Smooth muscle cell (in vitro differentiated cells): ENCODE measurements around the gene DOCK11. TPM values are rescaled to one million over a fixed set of nuclear protein-coding genes. Genes with fewer than 3 reads are reported as not detected.

ENCODE experiments used
- DNase-seq: peaks from one replicate; lab custom pipeline; 2025; ENCODE audit not compliant: unreplicated experiment; lab: John Stamatoyannopoulos, UW
- H2AFZ ChIP-seq: fragments of 200-600 bp; sonication (generic); 2 replicates; pipeline ENCODE4 v1.6.0; 2016; ENCODE audit warnings: antibody characterized with exemption, low read depth, mild to moderate bottlenecking
- H3F3A ChIP-seq: fragments of 200-600 bp; sonication (generic); 2 replicates; pipeline ENCODE4 v1.6.0; 2017; ENCODE audit warnings: antibody characterized with exemption, low read depth
- H3K27ac ChIP-seq: fragments of 200-600 bp; sonication (generic); 2 replicates; pipeline ENCODE4 v1.5.1; 2016; ENCODE audit warnings: low read depth, mild to moderate bottlenecking
- H3K27me3 ChIP-seq: fragments of 200-600 bp; sonication (generic); 2 replicates; pipeline ENCODE4 v1.6.1; 2016; ENCODE audit warnings: low read depth, mild to moderate bottlenecking
- H3K36me3 ChIP-seq: fragments of 200-600 bp; sonication (generic); 2 replicates; pipeline ENCODE4 v1.5.1; 2016; ENCODE audit warnings: low read depth
- H3K4me1 ChIP-seq: fragments of 200-600 bp; sonication (generic); 2 replicates; pipeline ENCODE4 v1.5.1; 2016; ENCODE audit warnings: low read depth
- H3K4me2 ChIP-seq: fragments of 200-600 bp; sonication (generic); 2 replicates; pipeline ENCODE4 v1.6.0; 2016; ENCODE audit warnings: mild to moderate bottlenecking
- H3K4me3 ChIP-seq: fragments of 200-600 bp; sonication (generic); 2 replicates; pipeline ENCODE4 v1.5.1; 2016; ENCODE audit warnings: mild to moderate bottlenecking
- H3K79me2 ChIP-seq: fragments of 200-600 bp; sonication (generic); 2 replicates; pipeline ENCODE4 v1.6.0; 2016; ENCODE audit warnings: low read depth, mild to moderate bottlenecking
- H3K9ac ChIP-seq: fragments of 200-600 bp; sonication (generic); 2 replicates; pipeline ENCODE4 v1.6.0; 2016; ENCODE audit warnings: low read depth
- H3K9me3 ChIP-seq: fragments of 200-600 bp; sonication (generic); replicated peaks from 2 replicates; pipeline ENCODE4 v1.5.1; 2016; ENCODE audit warnings: low read depth
- H4K20me1 ChIP-seq: fragments of 200-600 bp; sonication (generic); 2 replicates; pipeline ENCODE4 v1.6.0; 2016; ENCODE audit warnings: low read depth
- WGBS: methylation state at CpG from one replicate; pipeline ENCODE4 v1.1.7; 2016; ENCODE audit warnings: low lambda C conversion rate; 5-methylcytosine and 5-hydroxymethylcytosine counted together
- polyA plus RNA-seq: library from polyadenylated mRNA; unstranded; fragments of >200 nt; fragmentation: Nextera tagmentation; extraction: Ambion mirVana; gene quantifications from 2 replicates; pipeline ENCODE4 v1.2.1, GENCODE V29; 2016
- total RNA-seq: library from RNA; depleted of rRNA; stranded (reverse); fragments of >200 nt; gene quantifications from 2 replicates; pipeline ENCODE4 v1.2.3, GENCODE V29; 2014
- TF ChIP-seq, protein P1 (sequence below): fragments of 200-600 bp; sonication (generic); IDR thresholded peaks from 2 replicates; pipeline ENCODE4 v1.5.1; 2017; ENCODE audit warnings: borderline replicate concordance, mild to moderate bottlenecking, antibody characterized with exemption; ENCODE audit not compliant: insufficient read depth, poor library complexity, severe bottlenecking

Gene DOCK11
- total and polyA plus RNA-seq, 2 experiments from 2014 or later, result 2.3 to 2.6 TPM

GRCh38 chrX:118552121-118552900, 56.7 kb downstream of the DOCK11 start:
- Histone ChIP-seq H3K27ac (no peak overlapping the region), H2AFZ (no peak overlapping the region), H3K79me2 (no peaks in the 10 kb centered on the region), H3F3A (no peaks in the 10 kb centered on the region), H4K20me1 (no peaks in the 10 kb centered on the region), H3K27me3 (no peaks in the 10 kb centered on the region), H3K4me1 (no peaks in the 10 kb centered on the region), H3K36me3 (no peaks in the 10 kb centered on the region), H3K9me3 (no peaks in the 10 kb centered on the region), H3K9ac (no peak overlapping the region), H3K4me2 (no peak overlapping the region), H3K4me3 (no peak overlapping the region)
- TF ChIP-seq, protein P1, sequence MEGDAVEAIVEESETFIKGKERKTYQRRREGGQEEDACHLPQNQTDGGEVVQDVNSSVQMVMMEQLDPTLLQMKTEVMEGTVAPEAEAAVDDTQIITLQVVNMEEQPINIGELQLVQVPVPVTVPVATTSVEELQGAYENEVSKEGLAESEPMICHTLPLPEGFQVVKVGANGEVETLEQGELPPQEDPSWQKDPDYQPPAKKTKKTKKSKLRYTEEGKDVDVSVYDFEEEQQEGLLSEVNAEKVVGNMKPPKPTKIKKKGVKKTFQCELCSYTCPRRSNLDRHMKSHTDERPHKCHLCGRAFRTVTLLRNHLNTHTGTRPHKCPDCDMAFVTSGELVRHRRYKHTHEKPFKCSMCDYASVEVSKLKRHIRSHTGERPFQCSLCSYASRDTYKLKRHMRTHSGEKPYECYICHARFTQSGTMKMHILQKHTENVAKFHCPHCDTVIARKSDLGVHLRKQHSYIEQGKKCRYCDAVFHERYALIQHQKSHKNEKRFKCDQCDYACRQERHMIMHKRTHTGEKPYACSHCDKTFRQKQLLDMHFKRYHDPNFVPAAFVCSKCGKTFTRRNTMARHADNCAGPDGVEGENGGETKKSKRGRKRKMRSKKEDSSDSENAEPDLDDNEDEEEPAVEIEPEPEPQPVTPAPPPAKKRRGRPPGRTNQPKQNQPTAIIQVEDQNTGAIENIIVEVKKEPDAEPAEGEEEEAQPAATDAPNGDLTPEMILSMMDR, result no peak
- no peak for DNase-seq
- WGBS, result 57% methylated on average over 8 of the region's 8 CpGs

DNA sequence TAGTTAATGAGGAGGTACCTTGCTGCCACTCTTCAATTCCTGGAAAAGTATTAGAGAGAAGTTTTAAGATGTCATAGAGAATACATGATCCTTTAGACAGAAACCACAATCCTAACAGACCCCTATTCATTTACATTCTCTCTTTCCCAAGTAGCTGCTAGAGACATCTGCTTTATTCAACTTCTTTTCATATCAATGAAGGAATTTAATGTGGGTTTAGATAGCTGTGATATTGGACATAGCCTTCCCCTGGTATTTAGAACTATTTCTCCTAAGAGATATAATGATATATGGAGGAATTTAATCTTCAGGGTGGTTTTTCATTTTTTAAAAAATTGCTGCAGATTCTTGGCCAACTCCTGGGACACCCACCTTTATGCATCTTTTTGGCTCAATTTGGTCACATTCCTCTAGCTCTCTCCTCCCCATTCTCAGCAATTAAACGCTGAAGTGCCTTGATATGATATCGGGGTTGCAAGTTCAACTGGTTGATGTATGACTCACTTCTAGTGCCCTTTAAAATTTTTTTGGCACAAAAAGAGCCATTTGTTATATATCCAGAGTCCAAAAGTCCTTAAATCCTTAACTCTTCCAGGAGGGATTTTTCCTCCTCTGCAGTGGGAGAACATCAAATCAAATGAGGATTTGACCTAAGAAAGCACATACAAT, 57.6 kb downstream of the DOCK11 start:
- H3K27me3 ChIP-seq, result no peaks in the 10 kb centered on the region
- 60% methylated on average over 2 of the region's 2 CpGs for WGBS
- no peaks in the 10 kb centered on the region for H3K36me3 ChIP-seq
- TF ChIP-seq, protein P1, result no peak
- H3K79me2 ChIP-seq, result no peaks in the 10 kb centered on the region
- DNase-seq, result no peak
- no peak overlapping the region for H3K4me3 ChIP-seq
- no peak overlapping the region for H3K9ac ChIP-seq
- H3K27ac ChIP-seq, result no peak overlapping the region
- H3K4me2 ChIP-seq, result no peak overlapping the region
- H2AFZ ChIP-seq, result no peak overlapping the region
- H4K20me1 ChIP-seq, result no peaks in the 10 kb centered on the region
- H3K4me1 ChIP-seq, result no peaks in the 10 kb centered on the region
- H3K9me3 ChIP-seq, result no peaks in the 10 kb centered on the region
- no peaks in the 10 kb centered on the region for H3F3A ChIP-seq

GRCh38 chrX:118554511-118554910, 58.9 kb downstream of the DOCK11 start:
- Histone ChIP-seq H3K9ac (no peak overlapping the region), H3K36me3 (no peaks in the 10 kb centered on the region), H4K20me1 (no peaks in the 10 kb centered on the region), H3K27ac (no peak overlapping the region), H3K9me3 (no peaks in the 10 kb centered on the region), H3K4me1 (no peaks in the 10 kb centered on the region), H3K79me2 (no peaks in the 10 kb centered on the region), H3K4me2 (no peak overlapping the region), H3F3A (no peaks in the 10 kb centered on the region), H3K4me3 (no peak overlapping the region), H2AFZ (no peak overlapping the region), H3K27me3 (no peaks in the 10 kb centered on the region)
- WGBS, result 91% methylated on average over 2 of the region's 2 CpGs
- no peak for DNase-seq
- TF ChIP-seq, protein P1, result no peak
